HG03457 (cell line): ENCODE measurements around the gene CAMK1D.
"Not testable (repeated sequence)": the region's sequence is repeated elsewhere in the genome, so short reads cannot be mapped to it uniquely, and the experiment has no call there.

ENCODE experiments used
- ATAC-seq: cut with Tn5 transposase; IDR thresholded peaks from one replicate; pipeline ENCODE4 v1.9.1; 2021; ENCODE audit warnings: moderate number of reproducible peaks; ENCODE audit not compliant: unreplicated experiment

CAMK1D gene

DNA sequence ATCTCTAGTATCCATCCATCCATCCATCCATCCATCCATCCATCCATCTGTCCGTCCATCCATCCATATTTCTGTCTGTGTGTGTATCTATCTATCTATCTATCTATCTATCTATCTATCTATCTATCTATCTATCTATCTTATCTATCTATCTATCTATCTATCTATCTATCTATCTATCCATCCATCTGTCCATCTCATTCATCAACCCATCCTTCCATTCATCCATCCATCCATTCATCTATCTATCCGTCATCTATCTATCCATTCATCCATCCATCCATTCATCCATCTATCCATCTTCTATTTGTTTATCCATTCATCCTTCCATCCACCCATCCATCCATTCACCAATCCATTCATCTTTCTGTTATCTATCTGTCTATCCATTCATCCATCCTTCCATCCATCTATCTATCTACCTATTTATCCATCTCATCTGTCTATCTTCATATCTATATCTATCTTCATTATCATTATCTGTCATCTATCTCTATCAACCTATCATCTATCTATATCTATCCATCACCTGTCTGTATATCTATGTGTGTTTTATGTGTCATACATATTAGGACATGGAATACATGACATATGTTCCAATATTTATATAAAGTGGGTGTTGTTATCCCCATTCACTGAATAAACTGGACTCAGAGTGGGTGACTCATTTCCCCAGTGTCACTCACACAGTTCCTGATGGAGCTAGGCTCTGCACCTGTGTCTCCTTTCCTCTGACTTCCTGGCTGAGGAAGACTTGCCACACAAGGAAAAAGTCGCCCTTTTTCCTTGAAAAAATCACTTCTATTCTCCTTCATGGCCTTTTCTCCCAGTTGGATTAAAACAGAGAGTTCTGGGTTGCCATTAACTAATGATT, 452.1 kb downstream of the CAMK1D start:
- ATAC-seq, result no peak

GRCh38 chr10:12803776-12804175, 454.4 kb downstream of the CAMK1D start:
- ATAC-seq, result no peak

DNA sequence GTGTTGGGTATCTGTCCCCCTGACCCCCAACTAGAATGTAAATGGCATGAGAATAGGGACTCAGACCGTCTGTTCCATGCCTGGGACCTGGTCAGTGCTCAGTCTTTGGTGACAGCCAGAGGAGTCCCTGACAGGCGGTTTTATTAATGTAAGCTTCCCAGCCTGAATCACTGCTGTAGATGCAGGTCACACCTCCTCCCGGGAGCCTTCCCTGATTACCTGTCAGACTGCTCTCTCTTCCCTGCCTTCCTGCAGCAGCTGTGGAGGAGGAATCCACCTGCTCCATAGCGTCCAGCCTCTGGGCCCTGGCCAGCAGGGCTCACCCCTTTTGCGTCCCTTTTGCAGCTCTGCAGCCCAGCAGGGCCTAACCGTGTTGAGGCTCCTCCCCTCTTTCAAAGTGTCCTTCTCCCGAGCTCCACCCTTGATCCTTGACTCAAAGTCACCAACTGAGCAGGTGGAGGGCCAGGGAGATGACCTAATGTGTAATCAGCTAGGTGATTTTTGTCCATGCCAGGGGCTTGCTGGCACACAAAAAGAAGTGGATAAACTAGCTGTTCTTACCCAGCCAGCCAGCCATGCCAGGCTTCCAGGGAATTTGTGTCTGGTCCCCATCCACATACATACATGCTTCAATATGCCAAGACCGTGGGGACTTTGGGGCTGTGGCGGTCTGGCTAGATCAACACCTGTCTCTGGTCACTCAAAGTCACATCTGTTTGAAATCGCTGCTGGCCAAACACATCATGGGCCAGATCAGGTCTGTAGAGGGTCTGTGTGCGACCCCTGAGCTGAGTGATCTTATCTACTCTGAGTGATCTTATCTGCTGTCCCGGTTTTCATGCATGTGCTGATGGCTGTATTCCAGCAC, 457.1 kb downstream of the CAMK1D start:
- no peak for ATAC-seq

- no peak for ATAC-seq
These were observed 457.9 kb downstream of the CAMK1D start for GRCh38 chr10:12807096-12807755.

GRCh38 chr10:12808014-12808613, 458.8 kb downstream of the CAMK1D start:
- no peak for ATAC-seq

DNA sequence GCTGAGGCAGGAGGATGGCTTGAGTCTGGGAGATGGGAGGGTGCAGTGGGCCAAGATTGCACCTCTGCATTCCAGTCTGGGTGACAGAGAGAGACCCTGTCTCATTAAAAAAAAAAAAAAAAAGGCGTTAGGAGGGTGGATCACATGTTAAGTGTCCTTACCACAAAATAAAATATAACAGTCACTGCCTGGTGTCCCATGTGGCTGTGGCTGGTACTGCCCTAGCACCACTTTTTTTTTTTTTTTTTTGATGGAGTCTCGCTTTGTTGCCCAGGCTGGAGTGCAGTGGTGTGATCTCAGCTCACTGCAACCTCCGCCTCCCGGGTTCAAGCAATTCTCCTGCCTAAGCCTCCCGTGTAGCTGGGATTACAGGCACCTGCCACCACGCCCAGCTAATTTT, 460.7 kb downstream of the CAMK1D start:
- not testable (repeated sequence) for ATAC-seq

DNA sequence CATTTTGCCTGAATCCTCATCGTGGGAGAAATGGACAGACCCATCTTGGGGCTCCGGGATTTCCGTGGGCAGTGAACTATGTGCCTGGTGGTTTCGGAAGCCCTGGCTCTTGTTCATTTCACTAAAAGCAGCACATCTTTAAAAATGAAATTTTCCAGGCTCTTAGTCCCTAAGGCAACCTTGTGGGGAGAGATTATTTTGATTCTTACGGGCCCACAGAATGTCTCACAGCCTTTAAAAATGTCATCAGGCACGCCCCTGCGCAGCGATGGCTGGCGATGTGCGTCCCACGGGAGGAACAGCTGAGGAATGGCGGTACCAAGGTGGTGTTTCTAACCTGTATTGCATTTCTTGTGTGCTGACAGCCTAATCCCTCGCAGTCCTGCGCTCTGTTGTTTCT, 462.5 kb downstream of the CAMK1D start:
- ATAC-seq, result no peak

DNA sequence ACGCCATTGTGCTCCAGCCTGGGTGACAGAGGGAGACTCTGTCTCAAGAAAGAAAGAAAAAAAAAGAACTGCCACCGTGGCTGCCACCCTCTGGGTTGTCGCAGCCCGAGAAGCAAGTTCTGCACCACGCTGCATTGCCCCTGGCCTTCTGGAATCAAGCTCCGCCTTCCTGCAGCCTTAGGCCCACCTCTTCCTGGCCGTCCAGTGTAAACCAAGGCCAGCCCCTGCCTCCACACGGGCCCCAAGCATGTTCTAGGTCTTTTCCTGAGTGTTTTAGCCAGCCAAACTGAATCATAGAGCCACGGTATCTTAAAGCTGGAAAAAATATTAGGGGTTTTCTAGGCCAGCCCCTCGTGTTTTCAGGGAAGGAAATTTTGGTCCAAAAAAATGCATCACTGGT, 463.2 kb downstream of the CAMK1D start:
- ATAC-seq, result no peak

- ATAC-seq, result no peak
These were observed 464.8 kb downstream of the CAMK1D start for GRCh38 chr10:12814166-12814565.

DNA sequence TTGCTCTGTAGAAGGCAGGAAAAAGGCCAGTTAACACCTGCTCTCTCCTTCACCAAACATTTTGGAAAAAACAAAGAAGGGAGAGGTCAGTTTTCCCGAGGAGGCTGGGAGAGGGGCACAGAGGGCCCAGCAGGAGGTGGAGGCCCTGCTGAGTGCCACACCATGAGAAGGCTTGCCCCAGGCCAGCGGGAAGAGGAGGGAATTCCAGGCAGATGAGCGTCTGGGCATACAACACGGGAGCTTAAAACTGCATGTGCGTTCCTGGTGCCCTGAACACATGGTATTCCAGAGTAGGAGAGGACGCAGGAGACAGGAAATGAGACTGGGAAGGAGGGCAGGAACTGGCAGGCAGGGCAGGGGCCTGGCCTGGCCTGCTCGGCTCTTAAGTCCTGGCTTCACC, 469.7 kb downstream of the CAMK1D start:
- no peak for ATAC-seq

GRCh38 chr10:12819656-12820055, 470.3 kb downstream of the CAMK1D start:
- ATAC-seq, result no peak

DNA sequence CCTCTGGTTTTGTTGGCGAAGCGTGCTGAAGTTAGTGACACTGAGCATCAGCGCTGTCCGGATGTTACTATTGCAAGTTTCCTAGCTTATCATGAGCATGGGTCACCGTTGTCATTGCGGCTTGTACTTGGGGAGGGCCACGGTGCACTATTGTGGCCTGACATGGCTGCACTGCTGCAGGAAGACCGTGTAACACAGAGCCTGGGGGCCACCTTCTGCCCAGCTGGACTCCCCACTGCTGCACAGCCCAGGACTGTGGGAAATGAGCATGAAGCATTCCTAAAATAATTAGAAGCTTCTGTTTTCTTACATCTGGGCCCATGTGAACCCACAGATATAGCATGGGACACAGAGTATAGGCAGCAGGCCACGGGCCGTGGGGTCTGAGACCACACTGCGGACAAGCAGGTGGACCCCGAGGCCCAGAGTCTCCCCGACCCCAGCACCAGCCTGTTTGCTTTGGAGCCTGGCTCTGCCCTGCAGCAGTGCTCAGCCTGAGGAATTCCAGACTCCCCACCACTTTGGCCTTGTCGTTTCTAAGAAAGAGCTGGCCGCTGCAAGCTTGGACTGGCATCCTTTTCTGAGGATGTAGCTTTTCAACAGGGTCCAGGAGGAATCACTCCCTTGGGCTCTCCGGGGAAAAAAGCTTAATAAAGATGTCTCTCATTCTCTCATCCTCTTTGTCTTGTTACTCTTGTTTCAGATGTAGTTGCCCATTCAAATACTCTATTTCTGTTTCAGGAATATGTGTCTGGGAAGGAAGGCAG, 473.0 kb downstream of the CAMK1D start:
- no peak for ATAC-seq

- ATAC-seq, result no peak
These were observed 473.5 kb downstream of the CAMK1D start for GRCh38 chr10:12822893-12823170.

GRCh38 chr10:12823328-12823727, 474.0 kb downstream of the CAMK1D start:
- ATAC-seq, result no peak

GRCh38 chr10:12825260-12825849, 476.0 kb downstream of the CAMK1D start:
- ATAC-seq, result no peak

DNA sequence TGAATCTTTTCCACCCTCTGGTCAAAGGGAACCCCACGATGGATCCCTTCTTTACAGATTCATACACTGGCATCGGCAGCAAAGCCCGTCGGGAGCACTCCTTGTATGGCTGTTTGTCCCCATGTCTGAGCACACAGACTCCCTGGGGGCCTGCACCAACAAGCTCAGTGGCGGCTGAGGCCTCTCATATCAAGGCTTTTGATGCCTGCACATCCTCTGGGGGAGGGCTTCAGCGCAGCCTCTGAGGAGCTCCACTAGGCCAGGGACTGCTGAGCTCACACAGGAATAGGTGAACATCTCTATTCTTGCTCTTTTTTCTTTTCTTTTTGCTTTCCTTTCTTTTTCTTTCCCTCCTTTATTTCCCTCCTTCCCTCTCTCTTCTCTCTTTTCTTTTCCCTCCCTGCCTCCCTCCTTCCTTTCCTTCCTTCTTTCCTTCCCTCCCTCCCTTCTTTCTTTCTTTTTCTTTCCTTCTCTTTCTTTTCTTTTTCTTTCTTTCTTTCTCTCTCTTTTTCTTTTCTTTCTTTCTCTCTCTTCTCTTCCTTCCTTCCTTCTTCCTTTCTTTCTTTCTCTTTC, 477.5 kb downstream of the CAMK1D start:
- no peak for ATAC-seq

GRCh38 chr10:12828736-12829135, 479.4 kb downstream of the CAMK1D start:
- ATAC-seq, result no peak

- ATAC-seq, result no peak
These were observed 480.6 kb downstream of the CAMK1D start for GRCh38 chr10:12829831-12830390.

GRCh38 chr10:12832096-12832495, 482.7 kb downstream of the CAMK1D start:
- ATAC-seq, result no peak
